GM12892 (cell line): Measurements from ENCODE around the gene POFUT1.

ENCODE experiments used
- POLR2A ChIP-seq: IDR thresholded peaks from 2 replicates; pipeline ENCODE4 v1.6.1; 2011; ENCODE audit warnings: low read depth, low read length, control low read depth
- POLR2AphosphoS5 ChIP-seq: IDR thresholded peaks from 2 replicates; pipeline ENCODE4 v1.6.1; 2011; ENCODE audit warnings: low read depth, low read length, control low read depth
- TAF1 ChIP-seq: IDR thresholded peaks from 2 replicates; pipeline ENCODE4 v1.6.1; 2011; ENCODE audit warnings: low read depth, mild to moderate bottlenecking, control low read depth, low read length, borderline replicate concordance

DNA sequence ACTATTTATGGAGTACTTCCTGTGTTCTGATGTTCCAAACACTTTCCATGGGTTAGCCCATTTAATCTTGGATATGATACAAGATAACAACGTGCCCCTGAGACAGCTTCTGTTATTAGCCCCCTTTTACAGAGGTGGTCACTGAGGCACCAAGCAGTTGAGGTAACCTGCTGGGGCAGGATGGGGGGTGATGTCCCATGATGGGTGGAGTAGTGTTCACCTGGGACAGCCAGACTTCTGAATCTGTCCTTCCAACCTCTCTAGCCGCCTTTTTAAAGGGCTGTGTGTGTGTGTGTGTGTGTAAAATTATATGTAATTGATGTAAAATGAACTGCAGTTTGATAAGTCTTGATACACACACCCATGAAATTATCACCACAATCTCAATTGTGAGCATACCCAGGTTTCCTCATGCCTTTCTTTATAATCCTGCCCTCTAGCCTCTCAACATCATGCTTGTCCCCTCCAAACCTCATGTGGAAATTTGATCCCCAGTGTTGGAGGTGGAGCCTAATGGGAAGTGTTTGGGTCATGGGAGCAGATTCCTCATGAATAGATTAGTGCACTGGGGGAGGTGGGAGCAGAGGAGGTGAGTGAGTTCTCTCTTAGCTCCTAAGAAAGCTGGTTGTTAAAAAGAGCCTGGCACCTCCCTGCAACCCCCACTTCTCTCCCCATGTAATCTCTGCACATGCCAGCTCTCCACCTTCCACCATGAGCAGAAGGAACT, 39.3 kb upstream of the POFUT1 start:
- TF ChIP-seq TAF1 (no peak), POLR2AphosphoS5 (no peak), POLR2A (no peak)
